GM12878 (cell line): ENCODE results near the gene NOXA1. TPM values are rescaled to one million over a fixed set of nuclear protein-coding genes. Genes with fewer than 3 reads are reported as not detected.
"Not testable (repeated sequence)": the region's sequence is repeated elsewhere in the genome, so short reads cannot be mapped to it uniquely, and the experiment has no call there.

Source experiments
- ATAC-seq: fragments of 200-7000 bp; cut with Tn5 transposase; 3 replicates; pipeline ENCODE4 v1.9.1; 2020; ENCODE audit warnings: mild to moderate bottlenecking, moderate library complexity
- BruUV-seq: library from RNA; stranded (reverse); fragments of 400-500 nt; replicated peaks from 2 replicates; lab custom pipeline; 2021; lab: Mats Ljungman, UMichigan
- CTCF ChIA-PET: fragments of 300-600 bp; sonication (Branson Sonifier 250); formaldehyde crosslinking; extraction: SDS; loops from one replicate; lab custom pipeline; 2021; ENCODE audit warnings: inconsistent platforms; lab: Yijun Ruan, JAX
- POLR2A ChIA-PET: fragments of 350-600 bp; formaldehyde crosslinking; extraction: SDS; loops from one replicate; lab custom pipeline; 2021; ENCODE audit warnings: inconsistent platforms; lab: Charles Lee
- RAD21 ChIA-PET: fragments of 300-600 bp; sonication (Branson Sonifier 250); formaldehyde crosslinking; loops from one replicate; lab custom pipeline; 2023; ENCODE audit warnings: antibody characterized with exemption; ENCODE audit not compliant: unreplicated experiment; lab: Charles Lee
- SMC1A ChIA-PET: fragments of 300-600 bp; sonication (Branson Sonifier 250); formaldehyde crosslinking; loops from one replicate; lab custom pipeline; 2023; ENCODE audit not compliant: unreplicated experiment, uncharacterized antibody; lab: Charles Lee
- DNase-seq: peaks from one replicate; pipeline ENCODE4 v3.0.0-alpha.2; 2011; ENCODE audit warnings: low read depth, low spot score
- FAIRE-seq: peaks from 3 replicates; lab custom pipeline; 2011; peaks lifted over from hg19 to GRCh38; lab: Jason Lieb, UNC
- H2AFZ ChIP-seq: 2 replicates; pipeline ENCODE4 v1.6.0; 2011; ENCODE audit warnings: low read depth, low read length, control low read depth; ENCODE audit not compliant: control insufficient read depth
- H3K27ac ChIP-seq: 2 replicates; pipeline ENCODE4 v1.5.1; 2011; ENCODE audit warnings: control low read depth; ENCODE audit not compliant: control insufficient read depth, insufficient read depth
- H3K27me3 ChIP-seq, 2 experiments: replicated peaks in 1 of 2; 2 replicates each; pipeline versions ENCODE4 v1.6.0 to v1.6.1; 2011; ENCODE audit warnings: low read length in 1 of 2; ENCODE audit not compliant: control insufficient read depth in 2 of 2, insufficient read depth in 2 of 2
- H3K36me3 ChIP-seq, 2 experiments: 2 replicates each; pipeline ENCODE4 v1.5.1; 2011; ENCODE audit warnings: low read length in 1 of 2; ENCODE audit not compliant: control insufficient read depth in 2 of 2, insufficient read depth in 2 of 2
- H3K4me1 ChIP-seq: 2 replicates; pipeline ENCODE4 v1.6.1; 2011; ENCODE audit warnings: mild to moderate bottlenecking, low read length, moderate library complexity, mixed read lengths; ENCODE audit not compliant: control insufficient read depth, insufficient read depth
- H3K4me2 ChIP-seq: 2 replicates; pipeline ENCODE4 v1.6.0; 2011; ENCODE audit warnings: control low read depth; ENCODE audit not compliant: control insufficient read depth, insufficient read depth
- H3K4me3 ChIP-seq: fragments of 200-600 bp; sonication (generic); 2 replicates; pipeline ENCODE4 v1.5.1; 2016
- H3K79me2 ChIP-seq: 2 replicates; pipeline ENCODE4 v1.6.0; 2011; ENCODE audit warnings: low read length; ENCODE audit not compliant: control insufficient read depth, insufficient read depth
- H3K9ac ChIP-seq: 2 replicates; pipeline ENCODE4 v1.8.0; 2011; ENCODE audit warnings: low read length, control low read depth, mixed read lengths; ENCODE audit not compliant: control insufficient read depth, insufficient read depth
- H3K9me3 ChIP-seq: replicated peaks from 3 replicates; pipeline ENCODE4 v1.5.1; 2011; ENCODE audit warnings: mild to moderate bottlenecking, low read length; ENCODE audit not compliant: control insufficient read depth, insufficient read depth
- H4K20me1 ChIP-seq: 2 replicates; pipeline ENCODE4 v1.6.0; 2011; ENCODE audit not compliant: control insufficient read depth, insufficient read depth
- CBX5 ChIP-seq: sonication (generic); IDR thresholded peaks from 2 replicates; pipeline ENCODE4 v1.6.1; 2016; ENCODE audit warnings: low read depth, moderate library complexity, mild to moderate bottlenecking, inconsistent platforms
- EED ChIP-seq: sonication (generic); IDR thresholded peaks from 2 replicates; pipeline ENCODE4 v1.6.1; 2016; ENCODE audit warnings: antibody characterized with exemption, low read depth
- SIX5 ChIP-seq: IDR thresholded peaks from 2 replicates; pipeline ENCODE4 v1.6.1; 2011; ENCODE audit warnings: mild to moderate bottlenecking, low read depth, low read length, moderate library complexity; ENCODE audit not compliant: severe bottlenecking
- ZBTB11 ChIP-seq: fragments of 450-650 bp; formaldehyde crosslinking; IDR thresholded peaks from 2 replicates; pipeline ENCODE4 v1.5.0; 2022; ENCODE audit warnings: mild to moderate bottlenecking, missing genetic modification characterization
- ZNF207 ChIP-seq: fragments of 450-650 bp; IDR thresholded peaks from 2 replicates; pipeline ENCODE4 v1.6.1; 2014; ENCODE audit warnings: antibody characterized with exemption, mild to moderate bottlenecking, borderline replicate concordance
- WGBS: methylation state at CpG from one replicate; pipeline ENCODE4 v1.1.6; 2016; ENCODE audit warnings: low lambda C conversion rate; ENCODE audit not compliant: insufficient replicate concordance, insufficient coverage; ENCODE audit errors: missing lambda C conversion rate; 5-methylcytosine and 5-hydroxymethylcytosine counted together
- in situ Hi-C: fragments of 300-500 bp; cut with MboI; formaldehyde crosslinking; loops from 9 replicates; pipeline ENCODE4 v1.14.3; 2018; ENCODE audit warnings: mixed read lengths
- intact Hi-C: fragments of 100-400 bp; cut with micrococcal nuclease; formaldehyde crosslinking; loops from one replicate; pipeline ENCODE4 v1.14.2; 2022; ENCODE audit not compliant: unreplicated experiment
- polyA plus RNA-seq, 11 experiments: library from polyadenylated mRNA; depleted of rRNA in 4 of 11; unstranded in 6 of 11; stranded (reverse) in 5 of 11; fragments of >200 nt; fragmentation: Nextera tagmentation in 4 of 11; fragmentation: Illumina TruSeq in 1 of 11; extraction: Ambion mirVana in 4 of 11; extraction: Trizol in 1 of 11; gene quantifications; 1 replicate in 1 of 11; 2 replicates in 10 of 11; pipeline versions ENCODE4 v1.2.1 to v1.2.3, GENCODE V29; 2011 to 2016; ENCODE audit warnings: inconsistent platforms in 2 of 11, missing spikeins in 2 of 11, low read depth in 1 of 11
- total RNA-seq, 4 experiments: library from RNA; depleted of rRNA in 3 of 4; stranded (reverse); fragments of >200 nt in 3 of 4; fragmentation: Illumina TruSeq in 1 of 4; extraction: Trizol in 1 of 4; gene quantifications; 2 replicates each; pipeline versions ENCODE4 v1.2.1 to v1.2.3, GENCODE V29; 2013 to 2021

NOXA1 gene
- total and polyA plus RNA-seq, 10 of the 15 experiments (the other 5 are each of a cell fraction or from before 2014, with no cell fraction given), result 0.08 to 0.20 TPM; not detected in 8

GRCh38 chr9:137378688-137379410 lies 44.3 kb upstream of the NOXA1 start:
- H3K36me3 ChIP-seq, H2AFZ ChIP-seq, H3K27ac ChIP-seq, H3K4me3 ChIP-seq, intact Hi-C loops, DNase-seq, H3K4me2 ChIP-seq, H3K9me3 ChIP-seq, H3K9ac ChIP-seq, in situ Hi-C loops, H4K20me1 ChIP-seq, FAIRE-seq, ATAC-seq, H3K4me1 ChIP-seq, H3K79me2 ChIP-seq, H3K27me3 ChIP-seq, BruUV-seq, RAD21 ChIA-PET, SMC1A ChIA-PET: not testable (repeated sequence)
- WGBS, result 70% methylated on average over 27 of the region's 37 CpGs
- ChIA-PET CTCF (interaction anchor here (1.1 kb wide), 1 partner anchor 44 kb away, joined by 3 read pairs; the partner anchor contains the start of genes EXD3 and NOXA1), POLR2A (interaction anchor here (0.5 kb wide), 1 partner anchor 17 kb away, joined by 3 read pairs; no protein-coding TSS in a partner anchor)

- intact Hi-C loops, result no loop called here
- no peak for DNase-seq
- no peaks in the 10 kb centered on the region for H3K79me2 ChIP-seq
- H3K36me3 ChIP-seq, result no peaks in the 10 kb centered on the region
- ChIA-PET CTCF (no interaction called here), SMC1A (no interaction called here)
- H3K9ac ChIP-seq, result no peak overlapping the region
- H3K4me1 ChIP-seq, result no peaks in the 10 kb centered on the region
- TF ChIP-seq SIX5, result no peak
- TF ChIP-seq EED, result no peak
- TF ChIP-seq ZNF207, result no peak
- no peak for TF ChIP-seq CBX5
- TF ChIP-seq ZBTB11 (CRISPR knock-in tag), result no peak
- TF ChIP-seq, all 136 proteins: peak for 0
- in situ Hi-C loops, result no loop called here
- ChIA-PET RAD21 (no interaction called here), POLR2A (interaction anchor here (0.5 kb wide), 1 partner anchor 16 kb away, joined by 3 read pairs; no protein-coding TSS in a partner anchor)
- FAIRE-seq (no peak), ATAC-seq (no peak)
- Histone ChIP-seq H3K4me3 (no peak overlapping the region), H3K4me2 (no peak overlapping the region), H2AFZ (no peak overlapping the region), H4K20me1 (no peaks in the 10 kb centered on the region), H3K27me3 (no peaks in the 10 kb centered on the region), H3K27ac (no peak overlapping the region), H3K9me3 (peaks cover 2% of the 10 kb centered on the region; the same call in 2 of the 3 replicates)
- WGBS, result 48% methylated on average over 9 of the region's 12 CpGs
- BruUV-seq, result no TSS peak
Observed at GRCh38 chr9:137379761-137380161, 43.4 kb upstream of the NOXA1 start.
